PFSK-1 (cell line): Measurements from ENCODE around the gene PHYHD1.

ENCODE experiments used
- FOXP2 ChIP-seq: optimal IDR thresholded peaks from 2 replicates; pipeline ENCODE3; 2011; ENCODE audit warnings: borderline replicate concordance, control low read depth, inconsistent platforms; ENCODE audit not compliant: insufficient read depth; ENCODE audit errors: extremely low read length, extremely low read depth
- POLR2AphosphoS5 ChIP-seq: IDR thresholded peaks from 2 replicates; pipeline ENCODE4 v1.6.1; 2012; ENCODE audit warnings: low read depth, mild to moderate bottlenecking, control low read depth, low read length, moderate library complexity
- REST ChIP-seq, 2 experiments: IDR thresholded peaks; 2 replicates each; pipeline versions ENCODE4 v1.6.1 to v1.8.0; 2011 to 2012; ENCODE audit warnings: low read depth in 2 of 2, low read length in 2 of 2, control low read depth in 1 of 2, inconsistent platforms in 1 of 2, mild to moderate bottlenecking in 1 of 2, moderate library complexity in 1 of 2; ENCODE audit not compliant: insufficient read depth in 1 of 2
- SIN3A ChIP-seq: IDR thresholded peaks from 2 replicates; pipeline ENCODE4 v1.6.1; 2012; ENCODE audit warnings: mild to moderate bottlenecking, low read length, moderate library complexity, borderline replicate concordance; ENCODE audit not compliant: insufficient read depth
- TAF1 ChIP-seq: IDR thresholded peaks from 2 replicates; pipeline ENCODE4 v1.6.1; 2012; ENCODE audit warnings: low read length, control low read depth, borderline replicate concordance; ENCODE audit not compliant: insufficient read depth

Gene PHYHD1

GRCh38 chr9:128933731-128934130 is 12.9 kb downstream of the PHYHD1 start:
- TF ChIP-seq REST (IDR thresholded peaks at IDR 0.05; ENCODE audit: insufficient read depth in 1 of 2, low read depth in 2 of 2, low read length in 2 of 2) (no peak), SIN3A (no peak), POLR2AphosphoS5 (no peak), FOXP2 (no peak), TAF1 (no peak)

- no peak for TF ChIP-seq REST (IDR thresholded peaks at IDR 0.05; ENCODE audit: insufficient read depth in 1 of 2, low read depth in 2 of 2, low read length in 2 of 2)
- TF ChIP-seq TAF1: no peak
These were observed 15.5 kb downstream of the PHYHD1 start for GRCh38 chr9:128936171-128936865.

- TF ChIP-seq SIN3A: no peak
- no peak for TF ChIP-seq REST (IDR thresholded peaks at IDR 0.05; ENCODE audit: insufficient read depth in 1 of 2, low read depth in 2 of 2, low read length in 2 of 2)
- no peak for TF ChIP-seq POLR2AphosphoS5
- no peak for TF ChIP-seq TAF1
- TF ChIP-seq FOXP2: no peak
These were observed 16.8 kb downstream of the PHYHD1 start for GRCh38 chr9:128937310-128938165.

GRCh38 chr9:128940271-128940921 is 19.6 kb downstream of the PHYHD1 start:
- TF ChIP-seq POLR2AphosphoS5 (no peak), TAF1 (no peak), REST (IDR thresholded peaks at IDR 0.05; ENCODE audit: insufficient read depth in 1 of 2, low read depth in 2 of 2, low read length in 2 of 2) (no peak), FOXP2 (no peak), SIN3A (no peak)
